GM12878 (cell line): Measurements from ENCODE around the gene SLC66A3. TPM values are rescaled to one million over a fixed set of nuclear protein-coding genes. Genes with fewer than 3 reads are reported as not detected.

Experiments used
- ATAC-seq: fragments of 200-7000 bp; cut with Tn5 transposase; 3 replicates; pipeline ENCODE4 v1.9.1; 2020; ENCODE audit warnings: mild to moderate bottlenecking, moderate library complexity
- BruUV-seq: library from RNA; stranded (reverse); fragments of 400-500 nt; replicated peaks from 2 replicates; lab custom pipeline; 2021; lab: Mats Ljungman, UMichigan
- CTCF ChIA-PET: fragments of 300-600 bp; sonication (Branson Sonifier 250); formaldehyde crosslinking; extraction: SDS; loops from one replicate; lab custom pipeline; 2021; ENCODE audit warnings: inconsistent platforms; lab: Yijun Ruan, JAX
- POLR2A ChIA-PET: fragments of 350-600 bp; formaldehyde crosslinking; extraction: SDS; loops from one replicate; lab custom pipeline; 2021; ENCODE audit warnings: inconsistent platforms; lab: Charles Lee
- RAD21 ChIA-PET: fragments of 300-600 bp; sonication (Branson Sonifier 250); formaldehyde crosslinking; loops from one replicate; lab custom pipeline; 2023; ENCODE audit warnings: antibody characterized with exemption; ENCODE audit not compliant: unreplicated experiment; lab: Charles Lee
- SMC1A ChIA-PET: fragments of 300-600 bp; sonication (Branson Sonifier 250); formaldehyde crosslinking; loops from one replicate; lab custom pipeline; 2023; ENCODE audit not compliant: unreplicated experiment, uncharacterized antibody; lab: Charles Lee
- DNase-seq: peaks from one replicate; pipeline ENCODE4 v3.0.0-alpha.2; 2011; ENCODE audit warnings: low read depth, low spot score
- FAIRE-seq: peaks from 3 replicates; lab custom pipeline; 2011; peaks lifted over from hg19 to GRCh38; lab: Jason Lieb, UNC
- H2AFZ ChIP-seq: 2 replicates; pipeline ENCODE4 v1.6.0; 2011; ENCODE audit warnings: low read depth, low read length, control low read depth; ENCODE audit not compliant: control insufficient read depth
- H3K27ac ChIP-seq: 2 replicates; pipeline ENCODE4 v1.5.1; 2011; ENCODE audit warnings: control low read depth; ENCODE audit not compliant: control insufficient read depth, insufficient read depth
- H3K27me3 ChIP-seq, 2 experiments: replicated peaks in 1 of 2; 2 replicates each; pipeline versions ENCODE4 v1.6.0 to v1.6.1; 2011; ENCODE audit warnings: low read length in 1 of 2; ENCODE audit not compliant: control insufficient read depth in 2 of 2, insufficient read depth in 2 of 2
- H3K36me3 ChIP-seq, 2 experiments: 2 replicates each; pipeline ENCODE4 v1.5.1; 2011; ENCODE audit warnings: low read length in 1 of 2; ENCODE audit not compliant: control insufficient read depth in 2 of 2, insufficient read depth in 2 of 2
- H3K4me1 ChIP-seq: 2 replicates; pipeline ENCODE4 v1.6.1; 2011; ENCODE audit warnings: mild to moderate bottlenecking, low read length, moderate library complexity, mixed read lengths; ENCODE audit not compliant: control insufficient read depth, insufficient read depth
- H3K4me2 ChIP-seq: 2 replicates; pipeline ENCODE4 v1.6.0; 2011; ENCODE audit warnings: control low read depth; ENCODE audit not compliant: control insufficient read depth, insufficient read depth
- H3K4me3 ChIP-seq: fragments of 200-600 bp; sonication (generic); 2 replicates; pipeline ENCODE4 v1.5.1; 2016
- H3K79me2 ChIP-seq: 2 replicates; pipeline ENCODE4 v1.6.0; 2011; ENCODE audit warnings: low read length; ENCODE audit not compliant: control insufficient read depth, insufficient read depth
- H3K9ac ChIP-seq: 2 replicates; pipeline ENCODE4 v1.8.0; 2011; ENCODE audit warnings: low read length, control low read depth, mixed read lengths; ENCODE audit not compliant: control insufficient read depth, insufficient read depth
- H3K9me3 ChIP-seq: replicated peaks from 3 replicates; pipeline ENCODE4 v1.5.1; 2011; ENCODE audit warnings: mild to moderate bottlenecking, low read length; ENCODE audit not compliant: control insufficient read depth, insufficient read depth
- H4K20me1 ChIP-seq: 2 replicates; pipeline ENCODE4 v1.6.0; 2011; ENCODE audit not compliant: control insufficient read depth, insufficient read depth
- E4F1 ChIP-seq: fragments of 450-650 bp; IDR thresholded peaks from 2 replicates; pipeline ENCODE4 v1.6.1; 2018; ENCODE audit warnings: borderline replicate concordance, mild to moderate bottlenecking; ENCODE audit not compliant: partially characterized antibody
- HSF1 ChIP-seq: fragments of 150-350 bp; IDR thresholded peaks from 2 replicates; pipeline ENCODE4 v1.6.1; 2014; ENCODE audit warnings: mild to moderate bottlenecking, low read depth, low read length
- POLR2AphosphoS2 ChIP-seq: IDR thresholded peaks from 2 replicates; pipeline ENCODE4 v1.6.1; 2011; ENCODE audit warnings: low read depth, mild to moderate bottlenecking, low read length, improper control_type of control experiment, moderate library complexity
- POU2F2 ChIP-seq: IDR thresholded peaks from 3 replicates; pipeline ENCODE4 v1.6.1; 2011; ENCODE audit warnings: low read depth, mild to moderate bottlenecking, low read length, borderline replicate concordance
- SMARCA5 ChIP-seq: fragments of 450-650 bp; IDR thresholded peaks from 2 replicates; pipeline ENCODE4 v1.6.1; 2017; ENCODE audit warnings: mild to moderate bottlenecking
- TCF12 ChIP-seq: IDR thresholded peaks from 2 replicates; pipeline ENCODE4 v1.6.1; 2011; ENCODE audit warnings: low read depth, mild to moderate bottlenecking, low read length
- ZBTB11 ChIP-seq: fragments of 450-650 bp; formaldehyde crosslinking; IDR thresholded peaks from 2 replicates; pipeline ENCODE4 v1.5.0; 2022; ENCODE audit warnings: mild to moderate bottlenecking, missing genetic modification characterization
- ZNF384 ChIP-seq: IDR thresholded peaks from 2 replicates; pipeline ENCODE4 v1.6.1; 2012; ENCODE audit warnings: low read depth, mild to moderate bottlenecking, low read length, improper control_type of control experiment, borderline replicate concordance
- ZNF592 ChIP-seq: fragments of 450-650 bp; IDR thresholded peaks from 2 replicates; pipeline ENCODE4 v1.6.1; 2017; ENCODE audit warnings: mild to moderate bottlenecking, moderate library complexity
- WGBS: methylation state at CpG from one replicate; pipeline ENCODE4 v1.1.6; 2016; ENCODE audit warnings: low lambda C conversion rate; ENCODE audit not compliant: insufficient replicate concordance, insufficient coverage; ENCODE audit errors: missing lambda C conversion rate; 5-methylcytosine and 5-hydroxymethylcytosine counted together
- in situ Hi-C: fragments of 300-500 bp; cut with MboI; formaldehyde crosslinking; loops from 9 replicates; pipeline ENCODE4 v1.14.3; 2018; ENCODE audit warnings: mixed read lengths
- intact Hi-C: fragments of 100-400 bp; cut with micrococcal nuclease; formaldehyde crosslinking; loops from one replicate; pipeline ENCODE4 v1.14.2; 2022; ENCODE audit not compliant: unreplicated experiment
- polyA plus RNA-seq, 11 experiments: library from polyadenylated mRNA; depleted of rRNA in 4 of 11; unstranded in 6 of 11; stranded (reverse) in 5 of 11; fragments of >200 nt; fragmentation: Nextera tagmentation in 4 of 11; fragmentation: Illumina TruSeq in 1 of 11; extraction: Ambion mirVana in 4 of 11; extraction: Trizol in 1 of 11; gene quantifications; 1 replicate in 1 of 11; 2 replicates in 10 of 11; pipeline versions ENCODE4 v1.2.1 to v1.2.3, GENCODE V29; 2011 to 2016; ENCODE audit warnings: inconsistent platforms in 2 of 11, missing spikeins in 2 of 11, low read depth in 1 of 11
- total RNA-seq, 4 experiments: library from RNA; depleted of rRNA in 3 of 4; stranded (reverse); fragments of >200 nt in 3 of 4; fragmentation: Illumina TruSeq in 1 of 4; extraction: Trizol in 1 of 4; gene quantifications; 2 replicates each; pipeline versions ENCODE4 v1.2.1 to v1.2.3, GENCODE V29; 2013 to 2021

The SLC66A3 gene
- total and polyA plus RNA-seq, 10 of the 15 experiments (the other 5 are each of a cell fraction or from before 2014, with no cell fraction given): 1.4 to 14.2 (median 6.4) TPM

GRCh38 chr2:11121099-11121822 lies 34.0 kb upstream of the SLC66A3 start (continued):
- TF ChIP-seq ZNF592: no peak

- no peaks in the 10 kb centered on the region; a peak in 2 of 4 replicates for H3K27me3 ChIP-seq
- no peaks in the 10 kb centered on the region for H3K79me2 ChIP-seq
- intact Hi-C loops: loop anchor here (10.0 kb wide), 1 partner anchor 47 kb away; no protein-coding TSS in a partner anchor
- no peak overlapping the region for H3K9ac ChIP-seq
- H4K20me1 ChIP-seq: no peaks in the 10 kb centered on the region; the same call in 1 of the 2 replicates
- no peaks in the 10 kb centered on the region for H3K36me3 ChIP-seq
- RAD21 ChIA-PET: no interaction called here
- POLR2A ChIA-PET: no interaction called here
- no peak for ATAC-seq
- no peak overlapping the region for H3K4me2 ChIP-seq
- no peaks in the 10 kb centered on the region for H3K9me3 ChIP-seq
- no TSS peak for BruUV-seq
- SMC1A ChIA-PET: no interaction called here
- DNase-seq: no peak
- CTCF ChIA-PET: interaction anchor here (1.0 to 1.9 kb wide), 2 partner anchors 9 to 289 kb away, joined by 3 to 6 read pairs; no protein-coding TSS in a partner anchor
- in situ Hi-C loops: loop anchor here (5.0 kb wide), 1 partner anchor 284 kb away; no protein-coding TSS in a partner anchor
- H3K4me3 ChIP-seq: no peak overlapping the region
- no peaks in the 10 kb centered on the region for H3K4me1 ChIP-seq
- H2AFZ ChIP-seq: no peak overlapping the region
- 45% methylated on average over 7 of the region's 7 CpGs for WGBS
- H3K27ac ChIP-seq: no peak overlapping the region
- no peak for FAIRE-seq
- no peak for TF ChIP-seq ZBTB11 (CRISPR knock-in tag)
- no peak for TF ChIP-seq ZNF384
- TF ChIP-seq POU2F2: no peak
- TF ChIP-seq TCF12: no peak
- TF ChIP-seq SMARCA5: no peak
- no peak for TF ChIP-seq POLR2AphosphoS2
- TF ChIP-seq E4F1: no peak
- no peak for TF ChIP-seq HSF1
Measured at GRCh38 chr2:11121823-11122155, 33.5 kb upstream of the SLC66A3 start.
